Motor neuron (in vitro differentiated cells): ENCODE data around the gene EDIL3. TPM values are rescaled to one million over a fixed set of nuclear protein-coding genes. Genes with fewer than 3 reads are reported as not detected.

ENCODE experiments used
- ATAC-seq, 8 experiments: fragments of 200-7000 bp; cut with Tn5 transposase; replicated peaks in 6 of 8; 2 replicates each; pipeline ENCODE4 v1.8.0; 2021; ENCODE audit warnings: mild to moderate bottlenecking in 8 of 8, moderate library complexity in 8 of 8
- H3K27ac ChIP-seq, 2 donors: fragments of 250-450 bp; sonication (Bioruptor Pico); 2 replicates each; pipeline ENCODE4 v1.9.0; 2021; ENCODE audit warnings: antibody characterized with exemption in 2 of 2, mild to moderate bottlenecking in 2 of 2, moderate library complexity in 1 of 2
- H3K4me1 ChIP-seq, 2 donors: fragments of 250-450 bp; sonication (Bioruptor Pico); replicated peaks in 1 of 2; 2 replicates each; pipeline ENCODE4 v1.6.1; 2021; ENCODE audit warnings: antibody characterized with exemption in 2 of 2, mild to moderate bottlenecking in 2 of 2, moderate library complexity in 1 of 2
- H3K4me3 ChIP-seq, 5 donors: fragments of 250-450 bp; sonication (Bioruptor Pico); 2 replicates each; pipeline ENCODE4 v1.9.0; 2021; ENCODE audit warnings: antibody characterized with exemption in 5 of 5, mild to moderate bottlenecking in 5 of 5, moderate library complexity in 4 of 5
- WGBS, 10 experiments: fragments of 450-650 bp; shearing (Covaris generic); methylation state at CpG; one replicate each; pipeline ENCODE4 v1.0.0; 2022; 5-methylcytosine and 5-hydroxymethylcytosine counted together
- in situ Hi-C, 9 experiments: fragments of 400-800 bp; cut with MboI; loops; one replicate each; pipeline ENCODE4 v1.15.0; 2021; ENCODE audit warnings: low sequenced_read_pairs in 9 of 9, low pct_unique_long_range_greater_than_20kb in 2 of 9; ENCODE audit not compliant: unreplicated experiment in 9 of 9
- total RNA-seq, 8 experiments: library from RNA; unstranded; fragments of 300-600 nt; gene quantifications; 2 replicates each; pipeline versions ENCODE4 v1.2.3 to v1.2.4, GENCODE V29; 2022

EDIL3 gene
- total RNA-seq, 8 experiments from 2014 or later, result 1.4 to 123 (median 47.1) TPM

GRCh38 chr5:84286662-84287061 lies 98.0 kb downstream of the EDIL3 start:
- in situ Hi-C loops, result no loop called here
- H3K4me1 ChIP-seq, result peaks cover 8 to 25% of the 10 kb centered on the region in 2 donors
- no peak overlapping the region for H3K4me3 ChIP-seq
- H3K27ac ChIP-seq, result no peak overlapping the region
- no peak for ATAC-seq

DNA sequence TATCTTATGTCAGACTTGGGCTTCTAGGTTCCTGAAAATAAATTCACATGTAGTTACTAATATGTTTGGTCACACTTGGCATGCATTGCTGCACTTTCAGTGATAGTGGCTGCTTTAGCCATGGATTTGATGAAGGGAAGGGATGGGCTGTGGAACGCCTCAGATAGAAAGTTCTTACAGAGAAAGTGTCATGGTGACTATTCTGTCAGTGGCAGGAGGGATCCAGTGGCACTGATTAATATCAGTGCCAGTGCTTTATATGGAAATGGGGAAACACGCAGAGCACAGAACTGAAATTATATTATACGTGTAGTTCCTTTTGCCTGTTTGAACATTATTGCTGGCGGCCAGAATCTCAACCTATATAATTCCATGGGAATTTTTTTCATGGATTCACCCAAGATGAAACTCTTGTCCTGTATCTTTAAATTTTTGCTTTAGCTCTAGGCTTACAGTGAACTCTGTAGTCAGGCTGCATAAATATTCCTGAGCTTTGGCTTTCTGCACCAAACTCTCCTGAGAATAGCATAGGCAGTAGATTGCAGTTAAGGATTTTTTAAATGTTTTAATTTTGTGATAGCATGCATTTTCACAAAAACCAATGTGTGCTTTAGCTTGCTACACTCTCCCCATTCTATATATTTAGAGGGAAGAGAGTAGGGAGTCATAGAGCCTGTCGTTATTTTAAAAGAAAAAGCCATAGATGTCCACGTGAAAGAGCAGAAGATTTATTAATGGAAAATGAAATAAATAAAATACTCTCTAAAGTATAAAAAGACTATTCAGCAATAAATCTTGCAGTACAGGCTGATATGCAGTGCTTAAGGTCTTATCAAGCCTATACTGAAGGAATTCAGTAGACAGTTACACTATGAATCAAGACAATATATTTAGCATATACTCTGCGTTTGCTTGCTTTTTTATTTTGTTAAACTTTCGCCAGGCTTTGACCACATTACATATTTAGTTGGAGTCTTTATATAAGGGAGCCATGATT lies 98.7 kb downstream of the EDIL3 start:
- peaks cover 8 to 25% of the 10 kb centered on the region in 2 donors for H3K4me1 ChIP-seq
- H3K27ac ChIP-seq, result no peak overlapping the region
- in situ Hi-C loops, result no loop called here
- H3K4me3 ChIP-seq, result no peak overlapping the region
- 27 to 96% (median 75%) methylated on average over 4 to 8 of the region's 8 CpGs for WGBS, 10 experiments
- ATAC-seq, result peak in 5 of 8 experiments; percentile 47 to 89 (median 72)

GRCh38 chr5:84281383-84281782 lies 103.3 kb downstream of the EDIL3 start:
- no peak overlapping the region for H3K27ac ChIP-seq
- in situ Hi-C loops, result no loop called here
- no peak for ATAC-seq

GRCh38 chr5:84279234-84279633 lies 105.4 kb downstream of the EDIL3 start:
- no peak overlapping the region for H3K27ac ChIP-seq
- ATAC-seq, result peak in 1 of 8 experiments; percentile 93
- in situ Hi-C loops, result no loop called here
- H3K4me3 ChIP-seq, result no peak overlapping the region
- H3K4me1 ChIP-seq, result peaks cover 0 to 6% of the 10 kb centered on the region in 2 donors

More at GRCh38 chr5:84281383-84281782, 103.3 kb downstream of the EDIL3 start:
- H3K4me1 ChIP-seq, result peaks cover 8 to 21% of the 10 kb centered on the region in 2 donors
- no peak overlapping the region for H3K4me3 ChIP-seq

DNA sequence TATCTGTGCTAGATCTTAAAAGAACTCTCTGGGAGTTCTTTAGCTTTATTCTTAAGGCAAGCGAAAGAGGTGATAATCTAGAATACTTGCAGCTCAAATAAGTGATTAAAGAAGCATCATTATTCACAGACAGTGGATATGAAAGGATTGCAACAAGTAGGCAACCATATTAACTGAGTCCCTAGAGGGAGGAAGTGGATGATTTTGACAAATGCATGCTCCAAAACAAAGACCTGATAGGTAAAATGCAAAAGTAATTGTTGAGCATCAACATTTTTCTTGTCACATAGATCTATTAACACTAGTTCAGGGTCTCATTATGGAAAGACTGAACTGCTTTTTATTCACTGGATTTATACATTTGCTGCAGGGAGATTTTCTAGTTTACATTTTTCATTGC lies 109.1 kb downstream of the EDIL3 start:
- WGBS, 10 experiments, result 60 to 100% (median 100%) methylated on average over 1 of the region's 1 CpG; no CpG with 5 or more reads in 1 of the 10 experiments
- Histone ChIP-seq H3K4me1 (peaks cover 0 to 6% of the 10 kb centered on the region in 2 donors), H3K4me3 (no peak overlapping the region), H3K27ac (no peak overlapping the region)
- in situ Hi-C loops, result no loop called here
- ATAC-seq, result no peak

DNA sequence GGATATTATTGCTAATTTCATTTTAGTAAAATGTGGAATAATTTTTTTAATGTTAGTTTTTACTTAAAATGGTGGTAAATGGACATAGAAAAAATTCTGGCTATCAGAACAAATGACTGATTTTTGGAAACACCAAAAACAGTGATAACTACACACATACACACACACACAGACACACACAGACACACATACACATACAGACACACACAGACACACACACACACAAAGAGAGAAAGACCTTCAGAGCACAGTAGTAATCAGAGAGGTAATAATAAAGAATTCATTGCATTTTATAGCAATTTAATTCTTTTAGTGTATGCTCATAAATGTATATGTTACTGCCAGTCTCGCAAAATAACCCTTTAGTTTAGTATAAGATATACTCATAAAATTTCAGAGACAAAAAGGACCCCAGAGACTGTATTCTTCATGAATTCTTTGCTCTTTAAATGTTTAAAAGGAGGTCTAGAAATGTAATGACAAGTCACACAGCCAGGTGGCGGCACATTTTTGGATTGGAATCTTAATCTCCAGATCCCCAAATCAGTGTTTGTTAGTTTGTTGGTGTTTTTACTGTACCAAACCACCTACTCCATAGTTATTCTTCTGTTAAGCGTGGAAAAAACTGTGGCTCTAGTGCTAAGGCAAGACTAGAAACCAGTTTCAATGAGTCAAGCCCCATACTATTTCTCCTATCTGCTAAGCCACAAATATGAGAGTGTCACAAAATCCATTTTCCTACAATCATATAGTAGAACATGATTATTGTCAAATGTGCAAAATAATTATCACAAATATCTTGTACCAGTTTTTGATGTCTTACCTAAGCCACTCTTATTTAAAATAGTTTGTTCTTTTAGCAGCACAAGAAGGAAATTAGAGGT lies 109.9 kb downstream of the EDIL3 start:
- peak in 1 of 8 experiments; percentile 19 for ATAC-seq
- in situ Hi-C loops, result loop anchor here in 1 of 9 experiments (25.0 kb wide), 2 partner anchors 338 to 563 kb away; partner anchors contain the start of gene HAPLN1
- Histone ChIP-seq H3K4me3 (no peak overlapping the region), H3K27ac (no peak overlapping the region), H3K4me1 (peaks cover 0 to 6% of the 10 kb centered on the region in 2 donors)
- 26 to 100% (median 50%) methylated on average over 1 to 3 of the region's 3 CpGs; no CpG with 5 or more reads in 3 of the 10 experiments for WGBS, 10 experiments

DNA sequence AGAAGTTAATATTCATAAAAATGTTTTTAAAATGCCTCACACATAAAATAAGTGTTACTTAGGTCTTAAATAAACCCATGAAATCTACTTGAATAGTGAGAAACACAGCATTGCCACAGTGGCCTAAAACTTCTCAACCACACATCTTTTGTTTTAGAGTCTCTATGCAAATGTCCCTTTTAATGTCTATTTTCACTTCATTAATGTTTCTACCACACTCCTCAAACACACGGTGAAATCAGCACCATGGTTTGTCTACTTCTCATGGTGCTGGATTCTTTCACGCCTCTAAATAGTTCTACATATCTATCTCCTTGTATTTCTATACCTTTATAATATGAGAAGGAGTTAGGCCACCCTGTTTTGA lies 111.2 kb downstream of the EDIL3 start:
- H3K4me1 ChIP-seq, result peaks cover 0 to under 1% of the 10 kb centered on the region in 2 donors
- no peak for ATAC-seq
- in situ Hi-C loops, result loop anchor here in 1 of 9 experiments (25.0 kb wide), 2 partner anchors 336 to 561 kb away; partner anchors contain the start of gene HAPLN1
- H3K27ac ChIP-seq, result no peak overlapping the region
- H3K4me3 ChIP-seq, result no peak overlapping the region
- 27 to 100% (median 92%) methylated on average over 2 of the region's 2 CpGs; no CpG with 5 or more reads in 2 of the 10 experiments for WGBS, 10 experiments

- ATAC-seq, result no peak
- Histone ChIP-seq H3K4me3 (no peak overlapping the region), H3K4me1 (no peaks in the 10 kb centered on the region), H3K27ac (no peak overlapping the region)
- in situ Hi-C loops, result loop anchor here in 1 of 9 experiments (25.0 kb wide), 2 partner anchors 336 to 561 kb away; partner anchors contain the start of gene HAPLN1
- 22 to 100% (median 83%) methylated on average over 2 to 6 of the region's 6 CpGs; no CpG with 5 or more reads in 1 of the 10 experiments for WGBS, 10 experiments
These were observed 111.7 kb downstream of the EDIL3 start for GRCh38 chr5:84272771-84273516.

GRCh38 chr5:84265739-84266550 lies 118.7 kb downstream of the EDIL3 start:
- 0 to 86% (median 71%) methylated on average over 1 to 3 of the region's 3 CpGs; no CpG with 5 or more reads in 2 of the 10 experiments for WGBS, 10 experiments
- no peaks in the 10 kb centered on the region for H3K4me1 ChIP-seq
- in situ Hi-C loops, result loop anchor here in 1 of 9 experiments (25.0 kb wide), 2 partner anchors 329 to 554 kb away; partner anchors contain the start of gene HAPLN1
- H3K27ac ChIP-seq, result no peak overlapping the region
- H3K4me3 ChIP-seq, result no peak overlapping the region
- ATAC-seq, result no peak

- no peak overlapping the region for H3K4me3 ChIP-seq
- WGBS, 10 experiments, result 37 to 100% (median 84%) methylated on average over 1 to 2 of the region's 2 CpGs; no CpG with 5 or more reads in 1 of the 10 experiments
- no peak overlapping the region for H3K27ac ChIP-seq
- H3K4me1 ChIP-seq, result no peaks in the 10 kb centered on the region
- no peak for ATAC-seq
- in situ Hi-C loops, result loop anchor here in 1 of 9 experiments (25.0 kb wide), 2 partner anchors 328 to 553 kb away; partner anchors contain the start of gene HAPLN1
These were observed 119.5 kb downstream of the EDIL3 start for GRCh38 chr5:84265130-84265529.

DNA sequence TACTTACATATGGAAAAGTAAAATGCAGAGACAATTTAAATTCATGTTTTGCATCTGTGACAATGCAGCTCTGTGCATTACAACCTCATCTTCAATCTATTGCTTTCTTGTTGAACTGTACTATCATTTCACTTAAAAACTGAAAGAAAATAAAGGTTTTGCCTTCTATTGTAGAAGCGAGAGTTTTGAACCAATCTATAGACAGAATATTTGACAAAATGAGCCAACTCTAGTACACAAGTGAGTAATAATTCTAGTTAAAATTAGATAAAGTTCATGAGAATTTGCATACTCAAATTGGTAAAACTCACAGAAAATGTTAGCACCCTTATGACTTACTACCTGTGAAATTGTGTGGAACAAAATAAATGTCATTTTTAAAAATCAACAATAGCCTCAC lies 123.7 kb downstream of the EDIL3 start:
- H3K4me3 ChIP-seq, result no peak overlapping the region
- WGBS, 10 experiments, result 75 to 100% (median 100%) methylated on average over 1 of the region's 1 CpG; no CpG with 5 or more reads in 1 of the 10 experiments
- in situ Hi-C loops, result loop anchor here in 1 of 9 experiments (25.0 kb wide), 2 partner anchors 324 to 549 kb away; partner anchors contain the start of gene HAPLN1
- ATAC-seq, result no peak
- no peaks in the 10 kb centered on the region for H3K4me1 ChIP-seq
- H3K27ac ChIP-seq, result no peak overlapping the region
